H9 (cell line): Measurements from ENCODE around the gene MCM7. TPM values are rescaled to one million over a fixed set of nuclear protein-coding genes. Genes with fewer than 3 reads are reported as not detected.
A peak's percentile ranks its signal among the peaks of the same experiment; 100 is the strongest.

Source experiments
- DNase-seq: peaks from one replicate; pipeline ENCODE4 v3.0.0-alpha.2; 2017
- H2AFZ ChIP-seq: one replicate; pipeline ENCODE4 v1.6.1; 2013; ENCODE audit warnings: mild to moderate bottlenecking, low read length, control low read depth, moderate library complexity
- H2AK5ac ChIP-seq: 2 replicates; pipeline ENCODE4 v1.6.1; 2013; ENCODE audit warnings: low read length, control low read depth, mixed read lengths; ENCODE audit not compliant: insufficient read length
- H2BK120ac ChIP-seq: one replicate; pipeline ENCODE4 v1.6.1; 2013; ENCODE audit warnings: low read depth, mild to moderate bottlenecking, low read length, control low read depth, inconsistent platforms; ENCODE audit not compliant: poor library complexity, severe bottlenecking
- H2BK12ac ChIP-seq: 2 replicates; pipeline ENCODE4 v1.6.1; 2013; ENCODE audit warnings: low read length, control low read depth, mixed read lengths, low read depth; ENCODE audit not compliant: insufficient read length
- H2BK15ac ChIP-seq: 2 replicates; pipeline ENCODE4 v1.6.1; 2013; ENCODE audit warnings: low read depth, low read length, control low read depth
- H2BK20ac ChIP-seq: one replicate; pipeline ENCODE4 v1.6.1; 2013; ENCODE audit warnings: low read depth, mild to moderate bottlenecking, low read length, control low read depth, inconsistent platforms; ENCODE audit not compliant: poor library complexity, severe bottlenecking
- H2BK5ac ChIP-seq: 2 replicates; pipeline ENCODE4 v1.6.1; 2013; ENCODE audit warnings: low read length, control low read depth, mixed read lengths; ENCODE audit not compliant: insufficient read length
- H3K14ac ChIP-seq: 2 replicates; pipeline ENCODE4 v1.6.1; 2013; ENCODE audit warnings: low read length, control low read depth; ENCODE audit not compliant: insufficient read depth
- H3K18ac ChIP-seq: 2 replicates; pipeline ENCODE4 v1.6.1; 2013; ENCODE audit warnings: low read depth, mild to moderate bottlenecking, mixed read lengths, low read length, control low read depth; ENCODE audit not compliant: insufficient read length
- H3K23ac ChIP-seq: 2 replicates; pipeline ENCODE4 v1.6.1; 2013; ENCODE audit warnings: low read length, control low read depth, mixed read lengths, low read depth; ENCODE audit not compliant: insufficient read length
- H3K23me2 ChIP-seq: 2 replicates; pipeline ENCODE4 v1.6.1; 2013; ENCODE audit warnings: low read depth, mild to moderate bottlenecking, mixed read lengths, low read length, control low read depth; ENCODE audit not compliant: insufficient read length, poor library complexity, severe bottlenecking
- H3K27ac ChIP-seq: 2 replicates; pipeline ENCODE4 v1.5.1; 2013; ENCODE audit warnings: low read length, control low read depth, mixed read lengths, low read depth; ENCODE audit not compliant: insufficient read length
- H3K27me3 ChIP-seq: 2 replicates; pipeline ENCODE4 v1.6.1; 2013; ENCODE audit warnings: low read length, control low read depth, inconsistent platforms; ENCODE audit not compliant: insufficient read depth
- H3K4ac ChIP-seq: 2 replicates; pipeline ENCODE4 v1.6.1; 2013; ENCODE audit warnings: low read depth, mild to moderate bottlenecking, control low read depth, inconsistent platforms, low read length, moderate library complexity
- H3K4me1 ChIP-seq: 2 replicates; pipeline ENCODE4 v1.6.1; 2013; ENCODE audit warnings: low read length, control low read depth, inconsistent platforms; ENCODE audit not compliant: insufficient read depth
- H3K4me2 ChIP-seq: 2 replicates; pipeline ENCODE4 v1.6.1; 2013; ENCODE audit warnings: low read length, control low read depth, mixed read lengths; ENCODE audit not compliant: insufficient read length, insufficient read depth
- H3K56ac ChIP-seq: 2 replicates; pipeline ENCODE4 v1.6.1; 2013; ENCODE audit warnings: low read depth, mild to moderate bottlenecking, mixed read lengths, low read length, control low read depth; ENCODE audit not compliant: insufficient read length
- H3K79me1 ChIP-seq: 2 replicates; pipeline ENCODE4 v1.6.1; 2013; ENCODE audit warnings: low read depth, mild to moderate bottlenecking, moderate library complexity, low read length, control low read depth, inconsistent platforms; ENCODE audit not compliant: insufficient read depth, poor library complexity, severe bottlenecking
- H3K79me2 ChIP-seq: 2 replicates; pipeline ENCODE4 v1.6.1; 2013; ENCODE audit warnings: low read length, control low read depth, inconsistent platforms; ENCODE audit not compliant: insufficient read depth
- H3K9ac ChIP-seq: 2 replicates; pipeline ENCODE4 v1.6.1; 2013; ENCODE audit warnings: low read length, control low read depth, mixed read lengths; ENCODE audit not compliant: insufficient read length; ENCODE audit errors: extremely low read depth
- H3K9me3 ChIP-seq: one replicate; pipeline ENCODE4 v1.6.1; 2013; ENCODE audit warnings: low read depth, low read length, inconsistent platforms; ENCODE audit not compliant: control insufficient read depth
- H3T11ph ChIP-seq: one replicate; pipeline ENCODE4 v1.6.1; 2013; ENCODE audit warnings: mild to moderate bottlenecking, low read length, control low read depth, inconsistent platforms
- H4K20me1 ChIP-seq: one replicate; pipeline ENCODE4 v1.6.1; 2013; ENCODE audit not compliant: control insufficient read depth, insufficient read length, insufficient read depth
- H4K5ac ChIP-seq: 2 replicates; pipeline ENCODE4 v1.6.1; 2013; ENCODE audit warnings: low read depth, mild to moderate bottlenecking, mixed read lengths, low read length, control low read depth; ENCODE audit not compliant: insufficient read length
- H4K8ac ChIP-seq: replicated peaks from 2 replicates; pipeline ENCODE4 v1.6.1; 2013; ENCODE audit warnings: low read length, control low read depth, mixed read lengths, low read depth; ENCODE audit not compliant: insufficient read length
- H4K91ac ChIP-seq: 2 replicates; pipeline ENCODE4 v1.6.1; 2013; ENCODE audit warnings: low read depth, mild to moderate bottlenecking, moderate library complexity, mixed read lengths, low read length, control low read depth; ENCODE audit not compliant: insufficient read length
- H3K27ac Mint-ChIP-seq, 3 experiments: 2 replicates in 2 of 3; 3 replicates in 1 of 3; pipeline ENCODE4 v1.8.0; 2020 to 2021; ENCODE audit warnings: mixed read lengths in 3 of 3, mild to moderate bottlenecking in 1 of 3, moderate library complexity in 1 of 3
- H3K27me3 Mint-ChIP-seq: 2 replicates; pipeline ENCODE4 v1.8.0; 2021; ENCODE audit warnings: low read depth, mild to moderate bottlenecking, moderate library complexity, mixed read lengths
- H3K36me3 Mint-ChIP-seq, 3 experiments: 2 replicates in 2 of 3; 3 replicates in 1 of 3; pipeline ENCODE4 v1.8.0; 2020 to 2021; ENCODE audit warnings: low read depth in 3 of 3, mixed read lengths in 3 of 3; ENCODE audit not compliant: insufficient read depth in 1 of 3
- H3K4me1 Mint-ChIP-seq, 2 experiments: 2 replicates each; pipeline ENCODE4 v1.8.0; 2020; ENCODE audit warnings: mixed read lengths in 2 of 2
- H3K4me3 Mint-ChIP-seq, 2 experiments: 2 replicates in 1 of 2; 3 replicates in 1 of 2; pipeline ENCODE4 v1.8.0; 2020 to 2021; ENCODE audit warnings: mild to moderate bottlenecking in 2 of 2, mixed read lengths in 2 of 2, moderate library complexity in 1 of 2
- H3K9me3 Mint-ChIP-seq, 2 experiments: 2 replicates in 1 of 2; 3 replicates in 1 of 2; pipeline ENCODE4 v1.8.0; 2020; ENCODE audit warnings: mild to moderate bottlenecking in 2 of 2, mixed read lengths in 2 of 2, moderate library complexity in 1 of 2
- CTCF ChIP-seq: fragments of 200-600 bp; sonication (generic); conservative IDR thresholded peaks from 3 replicates; pipeline ENCODE4 v1.8.0; 2021; ENCODE audit warnings: antibody characterized with exemption, mild to moderate bottlenecking
- WGBS: extraction: QIAGEN DNeasy Blood & Tissue Kit; methylation state at CpG from one replicate; pipeline ENCODE4 v1.1.7; 2013; ENCODE audit warnings: missing lambda C conversion rate, low lambda C conversion rate, mixed read lengths; ENCODE audit not compliant: insufficient read length; ENCODE audit errors: extremely low coverage; 5-methylcytosine and 5-hydroxymethylcytosine counted together
- total RNA-seq: library from RNA; stranded (reverse); gene quantifications from 2 replicates; pipeline ENCODE4 v1.2.1, GENCODE V29; 2021

The MCM7 gene
- total RNA-seq, 1 experiment from 2014 or later: 390 TPM

- no peak overlapping the region for H3K56ac ChIP-seq
- no peaks in the 10 kb centered on the region for H4K20me1 ChIP-seq
- no peak for TF ChIP-seq CTCF
- peak; percentile 51 for DNase-seq
- no peak overlapping the region for H2BK5ac ChIP-seq
- H3K4ac ChIP-seq: no peak overlapping the region
- no peaks in the 10 kb centered on the region for H3K79me2 ChIP-seq
- H2AK5ac ChIP-seq: no peak overlapping the region
- peak overlapping the region; percentile 46 for H3K9ac ChIP-seq
- H2BK15ac ChIP-seq: no peak overlapping the region
- no peak overlapping the region for H4K8ac ChIP-seq
- no peak overlapping the region for H3K27ac ChIP-seq
- no peak overlapping the region for H4K5ac ChIP-seq
- peaks cover 10 to 15% of the 10 kb centered on the region in 2 experiments for H3K4me1 Mint-ChIP-seq
- peaks cover 2 to 9% (median 6%) of the 10 kb centered on the region in 3 experiments; a peak in 3 of 7 replicates for H3K36me3 Mint-ChIP-seq
- H3K9me3 ChIP-seq: no peaks in the 10 kb centered on the region
- H3K4me2 ChIP-seq: peak overlapping the region; percentile 92
- peaks cover 3% of the 10 kb centered on the region; the same call in 1 of the 2 replicates for H3K4me1 ChIP-seq
- no peak overlapping the region for H2AFZ ChIP-seq
- no peak overlapping the region for H2BK12ac ChIP-seq
- H3K4me3 Mint-ChIP-seq: peak overlapping the region; percentile 98 to 99
- H3K27me3 Mint-ChIP-seq: peaks cover 31% of the 10 kb centered on the region
- H3K18ac ChIP-seq: no peak overlapping the region
- no peak overlapping the region for H3K14ac ChIP-seq
- no peak overlapping the region for H2BK120ac ChIP-seq
- no peaks in the 10 kb centered on the region for H3K79me1 ChIP-seq
- no peak overlapping the region for H3T11ph ChIP-seq
- no peak overlapping the region for H3K23ac ChIP-seq
- H3K9me3 Mint-ChIP-seq: no peaks in the 10 kb centered on the region
- H4K91ac ChIP-seq: no peak overlapping the region
- no peak overlapping the region for H2BK20ac ChIP-seq
- WGBS: no CpG with 5 or more reads among the region's 37 CpGs
- no peaks in the 10 kb centered on the region; the same call in 1 of the 2 replicates for H3K27me3 ChIP-seq
- no peak overlapping the region for H3K27ac Mint-ChIP-seq
- peaks cover 15% of the 10 kb centered on the region for H3K23me2 ChIP-seq
Measured at GRCh38 chr7:100127866-100128636, 26.9 kb upstream of the MCM7 start.
